ENCODE data around the gene PKN2.

The PKN2 gene

GRCh38 chr1:88735909-88736308, 51.8 kb downstream of the PKN2 start:
- no peak for DNase-seq (ENCODE audit: low spot score)

GRCh38 chr1:88736633-88737248, 52.7 kb downstream of the PKN2 start:
- peak; percentile 25 for DNase-seq (ENCODE audit: low spot score)

- no peak for DNase-seq (ENCODE audit: low spot score)
Observed at GRCh38 chr1:88737338-88737927, 53.4 kb downstream of the PKN2 start.

GRCh38 chr1:88740784-88741183, 56.7 kb downstream of the PKN2 start:
- no peak for DNase-seq (ENCODE audit: low spot score)

GRCh38 chr1:88741413-88741812, 57.3 kb downstream of the PKN2 start:
- DNase-seq (ENCODE audit: low spot score) = no peak

- no peak for DNase-seq (ENCODE audit: low spot score)
Observed at GRCh38 chr1:88742531-88742930, 58.5 kb downstream of the PKN2 start.

- DNase-seq (ENCODE audit: low spot score) = no peak
Observed at GRCh38 chr1:88744142-88744541, 60.1 kb downstream of the PKN2 start.

GRCh38 chr1:88746916-88747315, 62.8 kb downstream of the PKN2 start:
- DNase-seq (ENCODE audit: low spot score) = no peak

GRCh38 chr1:88751714-88752113, 67.6 kb downstream of the PKN2 start:
- DNase-seq (ENCODE audit: low spot score) = no peak

- DNase-seq (ENCODE audit: low spot score) = no peak
Observed at GRCh38 chr1:88753506-88753905, 69.4 kb downstream of the PKN2 start.

- no peak for DNase-seq (ENCODE audit: low spot score)
Observed at GRCh38 chr1:88763649-88764406, 79.8 kb downstream of the PKN2 start.

GRCh38 chr1:88768187-88768586, 84.1 kb downstream of the PKN2 start:
- no peak for DNase-seq (ENCODE audit: low spot score)

GRCh38 chr1:88768816-88769215, 84.7 kb downstream of the PKN2 start:
- no peak for DNase-seq (ENCODE audit: low spot score)

- no peak for DNase-seq (ENCODE audit: low spot score)
Observed at GRCh38 chr1:88773540-88774150, 89.6 kb downstream of the PKN2 start.

- DNase-seq (ENCODE audit: low spot score) = no peak
Observed at GRCh38 chr1:88774151-88774556, 90.1 kb downstream of the PKN2 start.

GRCh38 chr1:88777604-88778149, 93.6 kb downstream of the PKN2 start:
- no peak for DNase-seq (ENCODE audit: low spot score)

GRCh38 chr1:88779880-88780279, 95.8 kb downstream of the PKN2 start:
- DNase-seq (ENCODE audit: low spot score) = no peak

- DNase-seq (ENCODE audit: low spot score) = no peak
Observed at GRCh38 chr1:88780485-88780884, 96.4 kb downstream of the PKN2 start.

- no peak for DNase-seq (ENCODE audit: low spot score)
Observed at GRCh38 chr1:88783145-88783544, 99.1 kb downstream of the PKN2 start.

- DNase-seq (ENCODE audit: low spot score) = no peak
Observed at GRCh38 chr1:88784551-88784950, 100.5 kb downstream of the PKN2 start.

GRCh38 chr1:88787023-88787903, 103.2 kb downstream of the PKN2 start:
- no peak for DNase-seq (ENCODE audit: low spot score)

- DNase-seq (ENCODE audit: low spot score) = no peak
Observed at GRCh38 chr1:88791192-88791591, 107.1 kb downstream of the PKN2 start.
